PC-9 (cell line): Measurements from ENCODE around the gene ABCB8. TPM values are rescaled to one million over a fixed set of nuclear protein-coding genes. Genes with fewer than 3 reads are reported as not detected.

Source experiments
- BruUV-seq: library from RNA; stranded (reverse); fragments of 400-500 nt; replicated peaks from 2 replicates; lab custom pipeline; 2021; lab: Mats Ljungman, UMichigan
- CTCF ChIA-PET: fragments of 300-600 bp; sonication (Branson Sonifier 250); formaldehyde crosslinking; loops from one replicate; lab custom pipeline; 2022; ENCODE audit warnings: antibody characterized with exemption; lab: Charles Lee
- POLR2A ChIA-PET: fragments of 300-600 bp; sonication (Branson Sonifier 250); formaldehyde crosslinking; loops from one replicate; lab custom pipeline; 2022; ENCODE audit warnings: antibody characterized with exemption; ENCODE audit not compliant: unreplicated experiment; lab: Charles Lee
- DNase-seq, 2 experiments: peaks; one replicate each; pipeline versions ENCODE4 v3.0.0 to v3.0.0-alpha.2; 2015 to 2022; ENCODE audit warnings: mixed read lengths in 1 of 2
- H2AFZ ChIP-seq: fragments of 200-600 bp; sonication (generic); 2 replicates; pipeline ENCODE4 v1.8.1; 2017; ENCODE audit warnings: antibody characterized with exemption
- H3F3A ChIP-seq: fragments of 200-600 bp; sonication (generic); 2 replicates; pipeline ENCODE4 v1.8.1; 2017; ENCODE audit warnings: antibody characterized with exemption, mild to moderate bottlenecking, low read depth; ENCODE audit not compliant: insufficient read depth
- H3K27ac ChIP-seq: fragments of 200-600 bp; sonication (generic); 2 replicates; pipeline ENCODE4 v1.6.1; 2016; ENCODE audit warnings: mixed run types
- H3K27me3 ChIP-seq: fragments of 200-600 bp; sonication (generic); 2 replicates; pipeline ENCODE4 v1.6.1; 2016; ENCODE audit warnings: low read depth, mixed run types; ENCODE audit not compliant: insufficient read depth
- H3K36me3 ChIP-seq: fragments of 200-600 bp; sonication (generic); 2 replicates; pipeline ENCODE4 v1.6.1; 2016; ENCODE audit warnings: low read depth, mixed run types
- H3K4me1 ChIP-seq: fragments of 200-600 bp; sonication (generic); replicated peaks from 2 replicates; pipeline ENCODE4 v1.6.1; 2016; ENCODE audit warnings: mixed run types; ENCODE audit not compliant: insufficient read depth
- H3K4me2 ChIP-seq: fragments of 200-600 bp; sonication (generic); 2 replicates; pipeline ENCODE4 v1.6.1; 2017; ENCODE audit warnings: mixed run types
- H3K4me3 ChIP-seq: fragments of 200-600 bp; sonication (generic); 2 replicates; pipeline ENCODE4 v1.6.1; 2016; ENCODE audit warnings: mixed run types
- H3K79me2 ChIP-seq: fragments of 200-600 bp; sonication (generic); 2 replicates; pipeline ENCODE4 v1.6.1; 2017; ENCODE audit warnings: low read depth, mixed run types
- H3K9me2 ChIP-seq: fragments of 200-600 bp; sonication (generic); 2 replicates; pipeline ENCODE4 v1.8.1; 2017; ENCODE audit warnings: mild to moderate bottlenecking; ENCODE audit not compliant: insufficient read depth
- H3K9me3 ChIP-seq: fragments of 200-600 bp; sonication (generic); 2 replicates; pipeline ENCODE4 v1.8.1; 2016; ENCODE audit warnings: low read depth; ENCODE audit not compliant: insufficient read depth
- H4K20me1 ChIP-seq: fragments of 200-600 bp; sonication (generic); 2 replicates; pipeline ENCODE4 v1.8.1; 2017; ENCODE audit not compliant: insufficient read depth
- CTCF ChIP-seq: fragments of 200-600 bp; sonication (generic); conservative IDR thresholded peaks from 2 replicates; pipeline ENCODE4 v1.6.1; 2017; ENCODE audit warnings: mixed run types, antibody characterized with exemption, mild to moderate bottlenecking, moderate library complexity
- EZH2 ChIP-seq: fragments of 200-600 bp; sonication (generic); IDR thresholded peaks from 2 replicates; pipeline ENCODE4 v1.8.0; 2017; ENCODE audit warnings: antibody characterized with exemption, low read depth
- intact Hi-C: fragments of 100-400 bp; cut with micrococcal nuclease; formaldehyde crosslinking; loops from one replicate; pipeline ENCODE4 v1.10.0; 2022; ENCODE audit not compliant: unreplicated experiment
- total RNA-seq: library from RNA; stranded (reverse); gene quantifications from 2 replicates; pipeline ENCODE4 v1.2.3, GENCODE V29; 2021

ABCB8 gene
- total RNA-seq, 1 experiment from 2014 or later: 61.9 TPM

- ChIA-PET POLR2A (no interaction called here), CTCF (no interaction called here)
- Histone ChIP-seq H4K20me1 (peaks cover 23% of the 10 kb centered on the region), H3K4me1 (peaks cover 36% of the 10 kb centered on the region), H3K9me3 (no peaks in the 10 kb centered on the region), H3K27me3 (no peaks in the 10 kb centered on the region), H3K4me2 (no peak overlapping the region), H3F3A (peaks cover 28% of the 10 kb centered on the region; the same call in 1 of the 2 replicates), H3K4me3 (no peak overlapping the region), H3K27ac (no peak overlapping the region), H2AFZ (no peak overlapping the region), H3K36me3 (peaks cover 18% of the 10 kb centered on the region), H3K9me2 (no peaks in the 10 kb centered on the region), H3K79me2 (peaks cover 42% of the 10 kb centered on the region)
- no peak for TF ChIP-seq CTCF
- TF ChIP-seq EZH2: no peak
- DNase-seq: no peak
- BruUV-seq: no TSS peak
- intact Hi-C loops: no loop called here
Observed at GRCh38 chr7:151064454-151064853, 36.2 kb downstream of the ABCB8 start.

DNA sequence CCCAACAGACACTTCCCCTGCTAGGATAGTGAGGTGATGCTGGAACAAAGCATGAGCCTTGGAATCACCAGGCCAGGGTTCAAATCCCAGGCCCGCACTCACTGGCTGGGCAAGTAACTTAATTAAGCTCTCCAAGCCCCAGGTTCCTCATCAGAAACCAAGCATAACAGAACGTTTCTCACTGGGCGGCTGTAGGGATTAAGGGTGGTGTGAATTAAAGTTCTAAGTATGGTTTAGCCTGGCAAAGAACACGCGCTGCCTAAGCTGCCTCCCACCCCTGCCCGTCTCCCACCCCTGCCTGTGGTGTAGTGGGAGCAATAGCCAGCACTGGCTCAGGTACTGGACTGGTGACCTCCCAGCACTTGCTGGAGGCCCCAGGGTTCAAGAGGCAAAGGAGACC lies 36.7 kb downstream of the ABCB8 start:
- H3K4me1 ChIP-seq: peaks cover 36% of the 10 kb centered on the region
- no peak for DNase-seq
- H3K4me3 ChIP-seq: no peak overlapping the region
- H3K27ac ChIP-seq: no peak overlapping the region
- no TSS peak for BruUV-seq
- CTCF ChIA-PET: no interaction called here
- H3K9me3 ChIP-seq: no peaks in the 10 kb centered on the region
- H3K4me2 ChIP-seq: no peak overlapping the region
- intact Hi-C loops: no loop called here
- POLR2A ChIA-PET: no interaction called here
- TF ChIP-seq EZH2: no peak
- no peak for TF ChIP-seq CTCF
- H3K79me2 ChIP-seq: peaks cover 37% of the 10 kb centered on the region
- peaks cover 23% of the 10 kb centered on the region for H4K20me1 ChIP-seq
- no peak overlapping the region for H2AFZ ChIP-seq
- no peaks in the 10 kb centered on the region for H3K9me2 ChIP-seq
- H3K27me3 ChIP-seq: no peaks in the 10 kb centered on the region
- H3K36me3 ChIP-seq: peaks cover 21% of the 10 kb centered on the region
- H3F3A ChIP-seq: peaks cover 28% of the 10 kb centered on the region; the same call in 1 of the 2 replicates

DNA sequence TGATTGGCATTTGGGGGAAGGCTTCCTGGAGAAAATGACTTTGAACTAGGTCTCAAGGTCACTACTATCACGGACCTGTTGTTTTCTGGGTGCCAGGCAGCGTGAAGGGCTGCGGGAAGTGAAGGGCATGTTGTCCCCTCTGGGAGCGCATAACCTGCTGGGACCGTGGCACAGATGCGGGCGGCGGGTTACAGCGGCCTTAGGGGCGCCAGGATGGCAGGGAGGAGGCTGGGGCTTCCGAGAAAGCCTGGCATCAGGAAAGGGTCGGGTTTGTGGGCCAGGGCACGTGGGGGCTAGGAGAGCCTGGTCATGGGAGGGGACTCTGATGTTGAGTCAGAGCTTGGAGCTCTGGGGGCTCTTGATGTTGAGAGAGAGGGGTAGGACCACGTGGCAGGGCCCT lies 37.3 kb downstream of the ABCB8 start:
- no peak overlapping the region for H3K27ac ChIP-seq
- H4K20me1 ChIP-seq: peaks cover 23% of the 10 kb centered on the region
- CTCF ChIA-PET: no interaction called here
- H3K4me3 ChIP-seq: no peak overlapping the region
- no peaks in the 10 kb centered on the region for H3K9me3 ChIP-seq
- H3K79me2 ChIP-seq: peaks cover 32% of the 10 kb centered on the region
- no TSS peak for BruUV-seq
- POLR2A ChIA-PET: no interaction called here
- H3K4me1 ChIP-seq: peaks cover 33% of the 10 kb centered on the region
- TF ChIP-seq CTCF (no peak), EZH2 (no peak)
- DNase-seq: no peak
- H2AFZ ChIP-seq: no peak overlapping the region
- peaks cover 28% of the 10 kb centered on the region; the same call in 1 of the 2 replicates for H3F3A ChIP-seq
- peaks cover 21% of the 10 kb centered on the region for H3K36me3 ChIP-seq
- H3K4me2 ChIP-seq: no peak overlapping the region
- H3K27me3 ChIP-seq: no peaks in the 10 kb centered on the region
- no peaks in the 10 kb centered on the region for H3K9me2 ChIP-seq
- intact Hi-C loops: no loop called here
